Measurements from ENCODE around the gene SLC13A5.

Gene SLC13A5

DNA sequence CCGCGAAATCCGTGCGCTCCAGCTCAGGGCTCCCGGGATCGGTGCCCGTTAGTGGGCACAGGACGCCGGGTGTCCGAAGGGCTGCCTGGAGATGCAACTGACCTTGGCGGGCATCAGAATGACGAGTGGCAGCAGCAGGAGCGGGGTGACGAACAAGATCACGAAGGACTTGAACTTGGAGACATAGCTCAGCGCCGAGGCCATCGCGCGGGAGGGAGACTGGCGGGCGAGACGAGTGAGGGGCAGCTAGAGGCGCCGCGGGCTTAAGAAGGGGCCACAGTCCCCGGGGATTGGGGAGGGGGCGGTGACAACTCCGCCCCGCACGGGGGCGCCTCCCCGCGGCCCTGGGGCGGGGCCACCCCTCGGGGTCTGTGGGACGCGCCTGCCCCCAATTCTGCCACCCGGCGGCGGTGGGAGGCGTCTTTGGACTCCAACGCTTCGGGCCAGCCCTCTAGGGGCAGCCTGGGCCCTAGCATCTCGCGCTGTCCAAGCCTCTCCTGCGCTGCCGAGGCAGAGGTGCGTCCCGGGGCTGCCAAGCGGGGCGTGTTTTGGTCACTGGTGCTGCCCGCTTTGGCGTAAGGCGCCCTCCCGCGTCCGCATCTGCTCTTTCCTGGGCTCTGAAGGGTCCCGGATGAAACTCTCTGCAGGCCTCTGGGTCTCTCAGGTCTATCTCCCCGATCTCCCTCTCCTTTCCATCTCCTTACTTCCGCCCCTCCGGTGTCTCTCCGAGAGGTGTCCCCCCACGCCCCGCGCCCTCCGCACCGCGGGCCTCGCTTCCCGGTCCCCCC, at the start of gene SLC13A5:
Gene SLC13A5, minus strand, starts transcription at position 240 of the 788 bp plus-strand sequence. Its CDS starts 36 bp downstream, at position 204.
- no peak for TF ChIP-seq EZH2phosphoT487 (IDR thresholded peaks at IDR 0.05; ENCODE audit: borderline replicate concordance, low read length)
- TF ChIP-seq, protein P1, sequence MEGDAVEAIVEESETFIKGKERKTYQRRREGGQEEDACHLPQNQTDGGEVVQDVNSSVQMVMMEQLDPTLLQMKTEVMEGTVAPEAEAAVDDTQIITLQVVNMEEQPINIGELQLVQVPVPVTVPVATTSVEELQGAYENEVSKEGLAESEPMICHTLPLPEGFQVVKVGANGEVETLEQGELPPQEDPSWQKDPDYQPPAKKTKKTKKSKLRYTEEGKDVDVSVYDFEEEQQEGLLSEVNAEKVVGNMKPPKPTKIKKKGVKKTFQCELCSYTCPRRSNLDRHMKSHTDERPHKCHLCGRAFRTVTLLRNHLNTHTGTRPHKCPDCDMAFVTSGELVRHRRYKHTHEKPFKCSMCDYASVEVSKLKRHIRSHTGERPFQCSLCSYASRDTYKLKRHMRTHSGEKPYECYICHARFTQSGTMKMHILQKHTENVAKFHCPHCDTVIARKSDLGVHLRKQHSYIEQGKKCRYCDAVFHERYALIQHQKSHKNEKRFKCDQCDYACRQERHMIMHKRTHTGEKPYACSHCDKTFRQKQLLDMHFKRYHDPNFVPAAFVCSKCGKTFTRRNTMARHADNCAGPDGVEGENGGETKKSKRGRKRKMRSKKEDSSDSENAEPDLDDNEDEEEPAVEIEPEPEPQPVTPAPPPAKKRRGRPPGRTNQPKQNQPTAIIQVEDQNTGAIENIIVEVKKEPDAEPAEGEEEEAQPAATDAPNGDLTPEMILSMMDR (IDR thresholded peaks at IDR 0.05; ENCODE audit: low read depth, low read length, poor library complexity, severe bottlenecking), result no peak
- no peaks in the 10 kb centered on the region for H3K9me3 ChIP-seq (ENCODE audit: control insufficient read depth, insufficient read depth, low read length)
- H3K27me3 ChIP-seq (ENCODE audit: control insufficient read depth, low read length), result no peaks in the 10 kb centered on the region; the same call in 1 of the 2 replicates
- no peaks in the 10 kb centered on the region for H3K9me2 ChIP-seq (replicated peaks; ENCODE audit: control insufficient read depth, low read length)
- H3F3A ChIP-seq (ENCODE audit: control insufficient read depth, insufficient read depth), result no peaks in the 10 kb centered on the region
- no peak within 1 kb of the TSS for H3K4me3 ChIP-seq (ENCODE audit: low read length)
- no peaks in the 10 kb centered on the region for H3K79me2 ChIP-seq (ENCODE audit: control insufficient read depth, low read length)
- H3K4me1 ChIP-seq (ENCODE audit: control insufficient read depth, low read length), result no peaks in the 10 kb centered on the region
- H3K27ac ChIP-seq (ENCODE audit: low read depth, low read length), result no peak within 1 kb of the TSS
- no peaks in the 10 kb centered on the region for H4K20me1 ChIP-seq (ENCODE audit: control insufficient read depth, insufficient read depth, low read depth, low read length)
- H3K36me3 ChIP-seq (ENCODE audit: control insufficient read depth, low read length), result no peaks in the 10 kb centered on the region
- H3K4me2 ChIP-seq (ENCODE audit: low read length), result no peak within 1 kb of the TSS

DNA sequence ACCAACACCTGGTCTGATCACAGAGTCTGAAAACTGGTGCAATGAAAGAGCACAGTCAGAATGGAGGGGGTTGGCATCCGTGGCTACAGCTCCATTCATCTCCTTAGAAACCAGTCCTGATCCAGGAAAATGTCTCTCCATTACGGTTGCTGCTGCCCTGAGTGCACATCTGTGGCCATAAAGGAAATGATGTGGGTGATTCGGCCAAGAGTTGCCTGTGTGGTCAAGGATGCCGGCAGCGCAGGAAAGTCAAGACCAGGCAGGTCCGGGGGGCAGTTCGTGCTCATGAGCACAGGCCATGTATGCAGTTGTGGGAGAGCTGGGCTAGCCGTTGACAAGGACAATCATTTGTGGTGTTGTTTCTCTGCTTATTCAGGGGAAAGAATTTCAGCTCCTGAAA, 48.6 kb upstream of the SLC13A5 start:
- H3K4me1 ChIP-seq (ENCODE audit: control insufficient read depth, low read length), result no peaks in the 10 kb centered on the region
- no peak overlapping the region for H3K4me3 ChIP-seq (ENCODE audit: low read length)
- no peaks in the 10 kb centered on the region; the same call in 1 of the 2 replicates for H3K27me3 ChIP-seq (ENCODE audit: control insufficient read depth, low read length)
- no peaks in the 10 kb centered on the region for H3K9me3 ChIP-seq (ENCODE audit: control insufficient read depth, insufficient read depth, low read length)
- no peaks in the 10 kb centered on the region for H3K36me3 ChIP-seq (ENCODE audit: control insufficient read depth, low read length)
- no peak overlapping the region for H3K27ac ChIP-seq (ENCODE audit: low read depth, low read length)
- no peaks in the 10 kb centered on the region for H3K9me2 ChIP-seq (replicated peaks; ENCODE audit: control insufficient read depth, low read length)
- H3K79me2 ChIP-seq (ENCODE audit: control insufficient read depth, low read length), result no peaks in the 10 kb centered on the region
- H3K4me2 ChIP-seq (ENCODE audit: low read length), result no peak overlapping the region
- TF ChIP-seq, protein P1 (IDR thresholded peaks at IDR 0.05; ENCODE audit: low read depth, low read length, poor library complexity, severe bottlenecking), result no peak
- TF ChIP-seq EZH2phosphoT487 (IDR thresholded peaks at IDR 0.05; ENCODE audit: borderline replicate concordance, low read length), result no peak
- no peaks in the 10 kb centered on the region for H3F3A ChIP-seq (ENCODE audit: control insufficient read depth, insufficient read depth)
- H4K20me1 ChIP-seq (ENCODE audit: control insufficient read depth, insufficient read depth, low read depth, low read length), result no peaks in the 10 kb centered on the region

DNA sequence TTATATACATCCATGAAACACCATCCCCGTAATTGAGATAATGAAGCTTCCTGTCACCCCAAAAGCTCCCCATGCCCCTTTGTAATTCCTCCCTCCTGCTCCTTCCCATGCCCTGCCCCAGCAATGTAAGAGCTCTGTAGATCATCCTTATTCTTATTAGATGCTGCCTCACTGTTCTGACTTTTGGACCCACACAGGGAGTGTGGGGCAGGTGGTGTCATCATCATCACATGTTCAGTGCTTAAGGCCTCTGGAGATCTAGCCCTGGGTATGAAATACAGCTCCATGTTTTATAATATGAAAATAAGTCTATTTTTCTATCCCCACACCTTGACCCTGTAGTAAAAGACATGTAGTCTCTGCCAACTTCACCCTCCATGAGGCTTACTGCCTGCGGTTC, 44.6 kb upstream of the SLC13A5 start:
- no peaks in the 10 kb centered on the region for H3K9me2 ChIP-seq (replicated peaks; ENCODE audit: control insufficient read depth, low read length)
- H3K79me2 ChIP-seq (ENCODE audit: control insufficient read depth, low read length), result no peaks in the 10 kb centered on the region
- H3F3A ChIP-seq (ENCODE audit: control insufficient read depth, insufficient read depth), result no peaks in the 10 kb centered on the region
- H3K27me3 ChIP-seq (ENCODE audit: control insufficient read depth, low read length), result peaks cover 15% of the 10 kb centered on the region
- no peaks in the 10 kb centered on the region for H3K4me1 ChIP-seq (ENCODE audit: control insufficient read depth, low read length)
- no peaks in the 10 kb centered on the region for H3K9me3 ChIP-seq (ENCODE audit: control insufficient read depth, insufficient read depth, low read length)
- TF ChIP-seq, protein P1 (IDR thresholded peaks at IDR 0.05; ENCODE audit: low read depth, low read length, poor library complexity, severe bottlenecking), result no peak
- no peak for TF ChIP-seq EZH2phosphoT487 (IDR thresholded peaks at IDR 0.05; ENCODE audit: borderline replicate concordance, low read length)
- no peak overlapping the region for H3K4me2 ChIP-seq (ENCODE audit: low read length)
- H3K4me3 ChIP-seq (ENCODE audit: low read length), result no peak overlapping the region
- no peaks in the 10 kb centered on the region for H3K36me3 ChIP-seq (ENCODE audit: control insufficient read depth, low read length)
- H4K20me1 ChIP-seq (ENCODE audit: control insufficient read depth, insufficient read depth, low read depth, low read length), result no peaks in the 10 kb centered on the region
- H3K27ac ChIP-seq (ENCODE audit: low read depth, low read length), result no peak overlapping the region
